Measurements from ENCODE around the gene ARF1. TPM values are rescaled to one million over a fixed set of nuclear protein-coding genes. Genes with fewer than 3 reads are reported as not detected.
A peak's percentile ranks its signal among the peaks of the same experiment; 100 is the strongest.

The ARF1 gene
- total and polyA plus RNA-seq, 2 of the 13 experiments (the other 11 are each of a cell fraction or from before 2014, with no cell fraction given) = 186 to 327 TPM

DNA sequence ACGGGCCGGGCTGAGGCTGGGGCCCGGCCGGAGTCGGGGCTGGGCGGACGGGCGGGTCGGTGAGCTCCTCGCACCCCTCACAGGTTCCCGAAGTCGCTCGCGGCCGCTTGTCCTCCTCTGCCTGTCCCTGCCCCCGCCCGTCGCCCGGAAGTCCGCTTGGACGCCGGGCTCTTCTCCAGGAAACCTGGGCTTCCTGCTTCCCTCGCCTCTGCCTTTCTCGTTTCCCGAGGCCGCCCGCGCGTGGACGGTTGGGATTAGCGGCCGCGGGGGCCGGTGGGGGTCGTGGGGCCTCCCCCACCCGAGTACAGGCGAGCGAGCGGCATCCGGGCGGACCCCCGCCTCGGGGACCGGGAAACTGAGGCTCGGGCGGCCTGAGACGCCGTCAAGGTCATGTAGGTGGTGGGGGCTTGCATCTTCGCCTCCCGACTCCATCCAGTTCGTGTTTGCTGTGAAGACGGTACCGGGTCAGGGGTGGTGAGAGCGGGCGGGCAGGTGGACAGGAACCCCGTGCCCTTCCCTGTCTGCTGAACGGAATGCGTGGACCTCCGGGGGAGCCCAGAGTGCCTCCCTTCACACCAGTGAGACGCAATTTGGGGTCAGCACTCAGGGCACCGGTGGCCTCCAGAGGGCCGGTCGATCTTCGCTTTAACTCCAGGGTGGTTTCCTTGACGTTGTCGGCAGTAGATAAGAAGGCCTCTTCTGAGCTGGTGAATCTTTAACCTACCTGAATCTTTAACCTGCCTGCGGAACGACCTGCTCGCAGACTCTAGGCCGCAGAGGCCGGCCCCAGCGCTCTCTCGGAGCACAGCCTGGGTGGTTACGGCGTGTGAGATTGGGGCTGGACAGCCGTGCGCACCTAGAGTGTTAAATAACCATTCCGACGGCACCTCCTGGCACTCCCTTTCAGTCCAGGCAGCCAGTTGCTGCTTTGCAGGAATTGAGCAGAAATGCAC, 686 bp downstream of the ARF1 start (continued):
- TF ChIP-seq KDM5A (IDR thresholded peaks at IDR 0.05; ENCODE audit: borderline replicate concordance, low read length) (peak; percentile 16; the same call in 1 of the 2 replicates), ARNTL (CRISPR knock-in tag; IDR thresholded peaks at IDR 0.05) (peak; percentile 50; the same call in 1 of the 2 replicates), SOX5 (CRISPR knock-in tag; IDR thresholded peaks at IDR 0.05; ENCODE audit: borderline replicate concordance) (no peak), DMAP1 (CRISPR knock-in tag; IDR thresholded peaks at IDR 0.05) (0 out of 2 replicates have a peak, but pooled peaks have one; percentile 5), YY1 (IDR thresholded peaks at IDR 0.05; ENCODE audit: insufficient read depth, insufficient replicate concordance, low read depth, low read length) (peak; percentile 39), ZFYVE20 (CRISPR knock-in tag; IDR thresholded peaks at IDR 0.05; ENCODE audit: borderline replicate concordance, low read depth) (peak; percentile 45; the same call in 1 of the 2 replicates), ZSCAN29 (CRISPR knock-in tag; conservative IDR thresholded peaks at IDR 0.05) (no peak), SALL1 (CRISPR knock-in tag; IDR thresholded peaks at IDR 0.05) (0 out of 2 replicates have a peak, but pooled peaks have one; percentile 18), ZNF501 (CRISPR knock-in tag; IDR thresholded peaks at IDR 0.05) (peak; percentile 39; the same call in 1 of the 2 replicates), GATAD1 (CRISPR knock-in tag; IDR thresholded peaks at IDR 0.05) (no peak), XBP1 (CRISPR knock-in tag; IDR thresholded peaks at IDR 0.05) (no peak), NPAS2 (CRISPR knock-in tag; IDR thresholded peaks at IDR 0.05; ENCODE audit: borderline replicate concordance) (no peak), NFYB (CRISPR knock-in tag; IDR thresholded peaks at IDR 0.05) (0 out of 2 replicates have a peak, but pooled peaks have one; percentile 14)
- TF ChIP-seq, protein P1, sequence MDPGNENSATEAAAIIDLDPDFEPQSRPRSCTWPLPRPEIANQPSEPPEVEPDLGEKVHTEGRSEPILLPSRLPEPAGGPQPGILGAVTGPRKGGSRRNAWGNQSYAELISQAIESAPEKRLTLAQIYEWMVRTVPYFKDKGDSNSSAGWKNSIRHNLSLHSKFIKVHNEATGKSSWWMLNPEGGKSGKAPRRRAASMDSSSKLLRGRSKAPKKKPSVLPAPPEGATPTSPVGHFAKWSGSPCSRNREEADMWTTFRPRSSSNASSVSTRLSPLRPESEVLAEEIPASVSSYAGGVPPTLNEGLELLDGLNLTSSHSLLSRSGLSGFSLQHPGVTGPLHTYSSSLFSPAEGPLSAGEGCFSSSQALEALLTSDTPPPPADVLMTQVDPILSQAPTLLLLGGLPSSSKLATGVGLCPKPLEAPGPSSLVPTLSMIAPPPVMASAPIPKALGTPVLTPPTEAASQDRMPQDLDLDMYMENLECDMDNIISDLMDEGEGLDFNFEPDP (CRISPR knock-in tag; conservative IDR thresholded peaks at IDR 0.05) = 0 out of 2 replicates have a peak, but pooled peaks have one; percentile 75
- TF ChIP-seq, protein P2, sequence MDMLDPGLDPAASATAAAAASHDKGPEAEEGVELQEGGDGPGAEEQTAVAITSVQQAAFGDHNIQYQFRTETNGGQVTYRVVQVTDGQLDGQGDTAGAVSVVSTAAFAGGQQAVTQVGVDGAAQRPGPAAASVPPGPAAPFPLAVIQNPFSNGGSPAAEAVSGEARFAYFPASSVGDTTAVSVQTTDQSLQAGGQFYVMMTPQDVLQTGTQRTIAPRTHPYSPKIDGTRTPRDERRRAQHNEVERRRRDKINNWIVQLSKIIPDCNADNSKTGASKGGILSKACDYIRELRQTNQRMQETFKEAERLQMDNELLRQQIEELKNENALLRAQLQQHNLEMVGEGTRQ (IDR thresholded peaks at IDR 0.05; ENCODE audit: low read depth, low read length) = no peak
- TF ChIP-seq, protein P2 (CRISPR knock-in tag; IDR thresholded peaks at IDR 0.05; ENCODE audit: borderline replicate concordance) = 0 out of 2 replicates have a peak, but pooled peaks have one; percentile 41
- TF ChIP-seq, protein P3, sequence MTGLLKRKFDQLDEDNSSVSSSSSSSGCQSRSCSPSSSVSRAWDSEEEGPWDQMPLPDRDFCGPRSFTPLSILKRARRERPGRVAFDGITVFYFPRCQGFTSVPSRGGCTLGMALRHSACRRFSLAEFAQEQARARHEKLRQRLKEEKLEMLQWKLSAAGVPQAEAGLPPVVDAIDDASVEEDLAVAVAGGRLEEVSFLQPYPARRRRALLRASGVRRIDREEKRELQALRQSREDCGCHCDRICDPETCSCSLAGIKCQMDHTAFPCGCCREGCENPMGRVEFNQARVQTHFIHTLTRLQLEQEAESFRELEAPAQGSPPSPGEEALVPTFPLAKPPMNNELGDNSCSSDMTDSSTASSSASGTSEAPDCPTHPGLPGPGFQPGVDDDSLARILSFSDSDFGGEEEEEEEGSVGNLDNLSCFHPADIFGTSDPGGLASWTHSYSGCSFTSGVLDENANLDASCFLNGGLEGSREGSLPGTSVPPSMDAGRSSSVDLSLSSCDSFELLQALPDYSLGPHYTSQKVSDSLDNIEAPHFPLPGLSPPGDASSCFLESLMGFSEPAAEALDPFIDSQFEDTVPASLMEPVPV (CRISPR knock-in tag; IDR thresholded peaks at IDR 0.05) = peak; percentile 50; the same call in 1 of the 2 replicates
- TF ChIP-seq, protein P4, sequence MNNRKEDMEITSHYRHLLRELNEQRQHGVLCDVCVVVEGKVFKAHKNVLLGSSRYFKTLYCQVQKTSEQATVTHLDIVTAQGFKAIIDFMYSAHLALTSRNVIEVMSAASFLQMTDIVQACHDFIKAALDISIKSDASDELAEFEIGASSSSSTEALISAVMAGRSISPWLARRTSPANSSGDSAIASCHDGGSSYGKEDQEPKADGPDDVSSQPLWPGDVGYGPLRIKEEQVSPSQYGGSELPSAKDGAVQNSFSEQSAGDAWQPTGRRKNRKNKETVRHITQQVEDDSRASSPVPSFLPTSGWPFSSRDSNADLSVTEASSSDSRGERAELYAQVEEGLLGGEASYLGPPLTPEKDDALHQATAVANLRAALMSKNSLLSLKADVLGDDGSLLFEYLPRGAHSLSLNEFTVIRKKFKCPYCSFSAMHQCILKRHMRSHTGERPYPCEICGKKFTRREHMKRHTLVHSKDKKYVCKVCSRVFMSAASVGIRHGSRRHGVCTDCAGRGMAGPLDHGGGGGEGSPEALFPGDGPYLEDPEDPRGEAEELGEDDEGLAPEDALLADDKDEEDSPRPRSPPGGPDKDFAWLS (CRISPR knock-in tag; IDR thresholded peaks at IDR 0.05; ENCODE audit: borderline replicate concordance) = no peak
- TF ChIP-seq, protein P5, sequence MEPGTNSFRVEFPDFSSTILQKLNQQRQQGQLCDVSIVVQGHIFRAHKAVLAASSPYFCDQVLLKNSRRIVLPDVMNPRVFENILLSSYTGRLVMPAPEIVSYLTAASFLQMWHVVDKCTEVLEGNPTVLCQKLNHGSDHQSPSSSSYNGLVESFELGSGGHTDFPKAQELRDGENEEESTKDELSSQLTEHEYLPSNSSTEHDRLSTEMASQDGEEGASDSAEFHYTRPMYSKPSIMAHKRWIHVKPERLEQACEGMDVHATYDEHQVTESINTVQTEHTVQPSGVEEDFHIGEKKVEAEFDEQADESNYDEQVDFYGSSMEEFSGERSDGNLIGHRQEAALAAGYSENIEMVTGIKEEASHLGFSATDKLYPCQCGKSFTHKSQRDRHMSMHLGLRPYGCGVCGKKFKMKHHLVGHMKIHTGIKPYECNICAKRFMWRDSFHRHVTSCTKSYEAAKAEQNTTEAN (CRISPR knock-in tag; conservative IDR thresholded peaks at IDR 0.05) = peak; percentile 48; the same call in 1 of the 2 replicates
